OCI-LY1 (cell line): ENCODE results near the gene SP6.

Experiments
- H2AFZ ChIP-seq: fragments of 200-600 bp; sonication (generic), shearing (Covaris generic); 2 replicates; pipeline ENCODE4 v1.6.0; 2014; ENCODE audit warnings: antibody characterized with exemption, mild to moderate bottlenecking, low read length
- H3F3A ChIP-seq: fragments of 200-600 bp; sonication (generic), shearing (Covaris generic); 2 replicates; pipeline ENCODE4 v1.6.0; 2014; ENCODE audit warnings: mild to moderate bottlenecking, antibody characterized with exemption, low read length, moderate library complexity; ENCODE audit not compliant: insufficient read depth
- H3K27ac ChIP-seq: fragments of 200-600 bp; sonication (generic); 2 replicates; pipeline ENCODE4 v1.5.1; 2014; ENCODE audit warnings: low read length, mixed run types, mild to moderate bottlenecking, low read depth; ENCODE audit not compliant: poor library complexity, severe bottlenecking
- H3K27me3 ChIP-seq: fragments of 200-600 bp; sonication (generic); 2 replicates; pipeline ENCODE4 v1.6.0; 2014; ENCODE audit warnings: antibody characterized with exemption, mild to moderate bottlenecking, low read length, moderate library complexity; ENCODE audit not compliant: insufficient read depth
- H3K36me3 ChIP-seq: fragments of 200-600 bp; sonication (generic); 2 replicates; pipeline ENCODE4 v1.6.1; 2014; ENCODE audit warnings: mild to moderate bottlenecking, antibody characterized with exemption, low read length, moderate library complexity, mixed read lengths; ENCODE audit not compliant: insufficient read depth
- H3K4me1 ChIP-seq: fragments of 200-600 bp; sonication (generic); 2 replicates; pipeline ENCODE4 v1.5.1; 2014; ENCODE audit warnings: mild to moderate bottlenecking, low read length, moderate library complexity; ENCODE audit not compliant: insufficient read depth, severe bottlenecking
- H3K4me2 ChIP-seq: fragments of 200-600 bp; sonication (generic), shearing (Covaris generic); 2 replicates; pipeline ENCODE4 v1.6.1; 2014; ENCODE audit warnings: low read length
- H3K4me3 ChIP-seq: fragments of 200-600 bp; sonication (generic); 2 replicates; pipeline ENCODE4 v1.5.1; 2014; ENCODE audit warnings: low read length, low read depth, mild to moderate bottlenecking, mixed read lengths; ENCODE audit not compliant: poor library complexity, severe bottlenecking
- H3K79me2 ChIP-seq: fragments of 200-600 bp; shearing (Covaris generic); 2 replicates; pipeline ENCODE4 v1.6.1; 2016; ENCODE audit warnings: mixed run types, low read length, mixed read lengths; ENCODE audit not compliant: insufficient read depth
- H3K9ac ChIP-seq: fragments of 200-600 bp; sonication (generic), shearing (Covaris generic); 2 replicates; pipeline ENCODE4 v1.6.1; 2014; ENCODE audit warnings: mild to moderate bottlenecking, low read length, mixed read lengths
- H3K9me2 ChIP-seq: fragments of 200-600 bp; sonication (generic), shearing (Covaris generic); 2 replicates; pipeline ENCODE4 v1.6.1; 2014; ENCODE audit warnings: low read depth, mild to moderate bottlenecking, low read length, mixed read lengths
- H3K9me3 ChIP-seq: fragments of 200-600 bp; shearing (Covaris generic); 2 replicates; pipeline ENCODE4 v1.6.1; 2014; ENCODE audit warnings: low read length, mixed read lengths
- H4K20me1 ChIP-seq: fragments of 200-600 bp; sonication (generic), shearing (Covaris generic); 2 replicates; pipeline ENCODE4 v1.6.0; 2016; ENCODE audit warnings: mild to moderate bottlenecking, low read length; ENCODE audit not compliant: insufficient read depth
- EZH2 ChIP-seq: fragments of 200-600 bp; sonication (generic), shearing (Covaris generic); IDR thresholded peaks from 2 replicates; pipeline ENCODE4 v1.8.0; 2017; ENCODE audit warnings: borderline replicate concordance, mixed run types, mild to moderate bottlenecking, antibody characterized with exemption, low read length, moderate library complexity, mixed read lengths
- TF ChIP-seq, protein P1 (sequence below): fragments of 200-600 bp; sonication (generic), shearing (Covaris generic); IDR thresholded peaks from 2 replicates; pipeline ENCODE4 v1.5.1; 2017; ENCODE audit warnings: mild to moderate bottlenecking, antibody characterized with exemption, low read length, moderate library complexity, mixed read lengths

The SP6 gene

DNA sequence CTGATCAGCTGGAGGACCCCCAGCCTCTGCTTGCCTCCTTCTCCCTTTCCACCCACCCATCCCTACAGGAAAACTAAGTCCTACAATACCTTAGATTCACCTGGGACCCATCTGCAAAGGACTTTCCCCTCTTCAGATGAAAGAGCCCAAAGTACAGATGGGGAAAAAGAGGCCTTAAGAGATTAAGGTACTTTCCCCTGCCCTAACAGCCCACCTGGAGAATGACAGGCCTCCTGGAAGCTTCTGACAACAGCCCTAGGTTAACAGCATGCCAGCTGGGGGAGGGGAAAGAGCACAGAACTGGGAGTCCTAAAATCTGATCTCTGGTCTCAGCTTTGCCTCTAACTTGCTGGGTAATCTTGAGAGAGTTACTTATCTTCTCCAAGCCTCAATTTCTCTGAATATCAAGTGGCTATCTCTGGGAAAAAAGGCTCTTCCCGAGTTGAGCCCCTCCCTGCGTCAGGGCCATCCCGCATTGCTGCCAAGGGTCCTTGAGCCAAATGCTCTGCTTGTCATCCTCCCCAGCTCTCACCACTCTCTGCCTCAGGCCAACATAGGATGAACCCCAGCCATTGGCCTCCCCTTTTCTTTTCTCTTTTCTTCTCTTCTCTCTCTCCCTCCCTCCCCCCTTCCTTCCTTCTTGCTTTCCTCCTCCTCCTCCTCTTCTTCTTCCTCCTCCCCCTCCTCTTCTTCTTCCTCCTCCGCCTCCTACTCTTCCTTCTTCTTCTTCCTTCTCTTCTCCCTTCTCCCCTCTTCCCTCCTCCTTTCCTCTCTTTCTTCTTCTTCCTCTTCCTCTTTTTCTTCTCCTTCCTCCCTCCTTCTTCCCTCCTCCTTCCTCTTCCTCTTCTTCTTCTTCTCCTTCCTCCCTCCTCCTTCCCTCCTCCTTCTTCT, 22.5 kb upstream of the SP6 start:
- H2AFZ ChIP-seq = no peak overlapping the region
- H3F3A ChIP-seq = no peaks in the 10 kb centered on the region
- no peaks in the 10 kb centered on the region for H4K20me1 ChIP-seq
- H3K27me3 ChIP-seq = peaks cover 9% of the 10 kb centered on the region
- H3K79me2 ChIP-seq = no peaks in the 10 kb centered on the region
- H3K36me3 ChIP-seq = no peaks in the 10 kb centered on the region
- H3K9me2 ChIP-seq = no peaks in the 10 kb centered on the region
- H3K27ac ChIP-seq = no peak overlapping the region
- H3K4me1 ChIP-seq = no peaks in the 10 kb centered on the region
- H3K9ac ChIP-seq = no peak overlapping the region
- no peak overlapping the region for H3K4me3 ChIP-seq
- no peak overlapping the region for H3K4me2 ChIP-seq
- H3K9me3 ChIP-seq = no peaks in the 10 kb centered on the region
- TF ChIP-seq EZH2 = no peak
- TF ChIP-seq, protein P1, sequence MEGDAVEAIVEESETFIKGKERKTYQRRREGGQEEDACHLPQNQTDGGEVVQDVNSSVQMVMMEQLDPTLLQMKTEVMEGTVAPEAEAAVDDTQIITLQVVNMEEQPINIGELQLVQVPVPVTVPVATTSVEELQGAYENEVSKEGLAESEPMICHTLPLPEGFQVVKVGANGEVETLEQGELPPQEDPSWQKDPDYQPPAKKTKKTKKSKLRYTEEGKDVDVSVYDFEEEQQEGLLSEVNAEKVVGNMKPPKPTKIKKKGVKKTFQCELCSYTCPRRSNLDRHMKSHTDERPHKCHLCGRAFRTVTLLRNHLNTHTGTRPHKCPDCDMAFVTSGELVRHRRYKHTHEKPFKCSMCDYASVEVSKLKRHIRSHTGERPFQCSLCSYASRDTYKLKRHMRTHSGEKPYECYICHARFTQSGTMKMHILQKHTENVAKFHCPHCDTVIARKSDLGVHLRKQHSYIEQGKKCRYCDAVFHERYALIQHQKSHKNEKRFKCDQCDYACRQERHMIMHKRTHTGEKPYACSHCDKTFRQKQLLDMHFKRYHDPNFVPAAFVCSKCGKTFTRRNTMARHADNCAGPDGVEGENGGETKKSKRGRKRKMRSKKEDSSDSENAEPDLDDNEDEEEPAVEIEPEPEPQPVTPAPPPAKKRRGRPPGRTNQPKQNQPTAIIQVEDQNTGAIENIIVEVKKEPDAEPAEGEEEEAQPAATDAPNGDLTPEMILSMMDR = no peak

DNA sequence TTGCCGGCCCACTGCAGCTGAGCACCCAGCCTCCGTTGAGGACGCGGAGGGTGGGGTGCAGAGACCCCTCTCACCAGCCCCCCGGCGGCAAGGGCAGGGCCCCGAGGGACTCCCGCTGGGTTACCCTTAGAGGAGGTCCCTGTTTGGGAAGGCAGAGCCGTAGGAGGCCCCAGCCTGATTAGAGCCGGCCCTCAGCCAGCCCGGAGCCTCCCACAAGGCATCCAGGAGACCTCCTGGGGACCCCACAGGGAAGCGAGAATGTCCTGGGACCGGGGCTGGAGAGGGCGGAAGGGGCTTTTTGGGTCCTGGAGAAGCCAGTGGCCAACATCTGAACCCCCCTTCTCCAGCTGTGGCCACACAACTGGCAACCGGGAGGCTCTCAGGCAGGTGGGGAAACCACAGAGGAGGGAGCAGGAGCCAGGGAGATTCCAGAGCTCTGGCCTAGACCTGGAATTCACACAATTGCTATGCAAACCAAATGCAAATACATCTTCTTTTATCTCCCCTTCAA, 21.7 kb upstream of the SP6 start:
- Histone ChIP-seq H3K4me1 (no peaks in the 10 kb centered on the region), H4K20me1 (no peaks in the 10 kb centered on the region), H2AFZ (no peak overlapping the region), H3F3A (no peaks in the 10 kb centered on the region), H3K79me2 (no peaks in the 10 kb centered on the region), H3K9me3 (no peaks in the 10 kb centered on the region), H3K27ac (no peak overlapping the region), H3K4me3 (no peak overlapping the region), H3K36me3 (no peaks in the 10 kb centered on the region), H3K4me2 (no peak overlapping the region), H3K9me2 (no peaks in the 10 kb centered on the region), H3K9ac (no peak overlapping the region), H3K27me3 (peaks cover 10% of the 10 kb centered on the region)
- TF ChIP-seq EZH2 = no peak
- TF ChIP-seq, protein P1 = no peak

GRCh38 chr17:47872019-47872650, 21.2 kb upstream of the SP6 start:
- Histone ChIP-seq H3K4me1 (no peaks in the 10 kb centered on the region), H3K4me2 (no peak overlapping the region), H3K79me2 (no peaks in the 10 kb centered on the region), H3K9ac (no peak overlapping the region), H3F3A (no peaks in the 10 kb centered on the region), H3K27me3 (peaks cover 10% of the 10 kb centered on the region), H3K4me3 (no peak overlapping the region), H4K20me1 (no peaks in the 10 kb centered on the region), H3K36me3 (no peaks in the 10 kb centered on the region), H3K9me2 (no peaks in the 10 kb centered on the region), H2AFZ (no peak overlapping the region), H3K9me3 (no peaks in the 10 kb centered on the region), H3K27ac (no peak overlapping the region)
- TF ChIP-seq EZH2 = no peak
- TF ChIP-seq, protein P1 = no peak
